Subcutaneous abdominal adipose tissue (tissue), 5 donors: ENCODE data around the gene ARSA.
"Not testable (repeated sequence)": the region's sequence is repeated elsewhere in the genome, so short reads cannot be mapped to it uniquely, and the experiment has no call there.

Experiments
- H3K27ac ChIP-seq: one replicate; pipeline ENCODE4 v1.7.0; 2013; ENCODE audit warnings: low read depth, mild to moderate bottlenecking, inconsistent platforms, low read length, moderate library complexity
- H3K27me3 ChIP-seq, 5 donors: one replicate each; pipeline ENCODE4 v1.7.0; 2013; ENCODE audit warnings: low read length in 5 of 5, inconsistent platforms in 1 of 5; ENCODE audit not compliant: control insufficient read depth in 5 of 5, insufficient read depth in 4 of 5
- H3K36me3 ChIP-seq, 5 donors: one replicate each; pipeline ENCODE4 v1.7.0; 2013; ENCODE audit warnings: low read length in 5 of 5; ENCODE audit not compliant: control insufficient read depth in 5 of 5, insufficient read depth in 5 of 5
- H3K4me1 ChIP-seq, 5 donors: one replicate each; pipeline ENCODE4 v1.7.0; 2013; ENCODE audit warnings: low read length in 5 of 5, mild to moderate bottlenecking in 3 of 5, moderate library complexity in 1 of 5; ENCODE audit not compliant: control insufficient read depth in 5 of 5, insufficient read depth in 5 of 5
- H3K4me3 ChIP-seq, 5 donors: one replicate each; pipeline ENCODE4 v1.7.0; 2013; ENCODE audit warnings: low read length in 5 of 5, low read depth in 1 of 5
- H3K9ac ChIP-seq, 5 donors: one replicate each; pipeline ENCODE4 v1.7.0; 2013; ENCODE audit warnings: low read length in 5 of 5, mild to moderate bottlenecking in 4 of 5, moderate library complexity in 3 of 5
- H3K9me3 ChIP-seq, 5 donors: one replicate each; pipeline ENCODE4 v1.7.0; 2013; ENCODE audit warnings: low read length in 5 of 5; ENCODE audit not compliant: control insufficient read depth in 5 of 5
- donor health status: healthy.
- donor health status: healthy.
- donor health status: healthy.
- donor health status: healthy.
- donor health status: healthy.

ARSA gene

GRCh38 chr22:50656122-50657070 is 28.4 kb upstream of the ARSA start:
- H3K36me3 ChIP-seq, result no peaks in the 10 kb centered on the region
- H3K9ac ChIP-seq, result peak overlapping the region in 1 of 5 donors; percentile 56
- H3K4me1 ChIP-seq, result peaks cover 7 to 31% (median 31%) of the 10 kb centered on the region in 5 donors
- H3K9me3 ChIP-seq, result no peaks in the 10 kb centered on the region
- peak overlapping the region; percentile 64 for H3K27ac ChIP-seq
- H3K27me3 ChIP-seq, result no peaks in the 10 kb centered on the region
- peak overlapping the region in 3 of 5 donors; percentile 4 to 29 (median 12) for H3K4me3 ChIP-seq

GRCh38 chr22:50654664-50655063 is 26.7 kb upstream of the ARSA start:
- not testable (repeated sequence) for H3K36me3 ChIP-seq, H3K9ac ChIP-seq
- H3K27ac ChIP-seq, result peak overlapping the region; percentile 64

GRCh38 chr22:50653256-50653655 is 25.3 kb upstream of the ARSA start:
- no peaks in the 10 kb centered on the region for H3K27me3 ChIP-seq
- H3K27ac ChIP-seq, result no peak overlapping the region
- no peaks in the 10 kb centered on the region for H3K36me3 ChIP-seq
- H3K9ac ChIP-seq, result no peak overlapping the region
- H3K9me3 ChIP-seq, result no peaks in the 10 kb centered on the region
- no peak overlapping the region for H3K4me3 ChIP-seq
- H3K4me1 ChIP-seq, result peaks cover 7 to 31% (median 30%) of the 10 kb centered on the region in 5 donors

More at GRCh38 chr22:50654664-50655063, 26.7 kb upstream of the ARSA start:
- not testable (repeated sequence) for H3K27me3 ChIP-seq, H3K4me3 ChIP-seq, H3K9me3 ChIP-seq
- peaks cover 7 to 31% (median 31%) of the 10 kb centered on the region in 5 donors for H3K4me1 ChIP-seq

- H3K4me3 ChIP-seq, H3K9me3 ChIP-seq, H3K27ac ChIP-seq, H3K36me3 ChIP-seq, H3K9ac ChIP-seq: not testable (repeated sequence)
- peaks cover 10 to 20% (median 16%) of the 10 kb centered on the region in 5 donors for H3K4me1 ChIP-seq
- H3K27me3 ChIP-seq, result peaks cover 4 to 24% (median 17%) of the 10 kb centered on the region in 5 donors
Observed at GRCh38 chr22:50643821-50644101, 15.8 kb upstream of the ARSA start.

GRCh38 chr22:50643021-50643820 is 15.3 kb upstream of the ARSA start:
- Histone ChIP-seq H3K27me3 (peaks cover 4 to 24% (median 17%) of the 10 kb centered on the region in 5 donors), H3K4me1 (peaks cover 10 to 20% (median 16%) of the 10 kb centered on the region in 5 donors)
- H3K4me3 ChIP-seq, H3K9ac ChIP-seq, H3K9me3 ChIP-seq, H3K36me3 ChIP-seq, H3K27ac ChIP-seq: not testable (repeated sequence)

- Histone ChIP-seq H3K9me3 (no peaks in the 10 kb centered on the region), H3K9ac (peak overlapping the region in 1 of 5 donors; percentile 41), H3K4me1 (peaks cover 10 to 20% (median 16%) of the 10 kb centered on the region in 5 donors), H3K4me3 (peak overlapping the region; percentile 4 to 43 (median 10)), H3K27ac (peak overlapping the region; percentile 49), H3K27me3 (peaks cover 4 to 24% (median 17%) of the 10 kb centered on the region in 5 donors), H3K36me3 (no peaks in the 10 kb centered on the region)
Observed at GRCh38 chr22:50641696-50642607, 14.0 kb upstream of the ARSA start.

GRCh38 chr22:50640857-50641647 is 13.1 kb upstream of the ARSA start:
- H3K4me1 ChIP-seq, result peaks cover 10 to 20% (median 16%) of the 10 kb centered on the region in 5 donors
- peaks cover 4 to 24% (median 17%) of the 10 kb centered on the region in 5 donors for H3K27me3 ChIP-seq
- no peaks in the 10 kb centered on the region for H3K36me3 ChIP-seq
- no peaks in the 10 kb centered on the region for H3K9me3 ChIP-seq
- peak overlapping the region in 1 of 5 donors; percentile 41 for H3K9ac ChIP-seq
- peak overlapping the region; percentile 49 for H3K27ac ChIP-seq
- H3K4me3 ChIP-seq, result peak overlapping the region in 4 of 5 donors; percentile 4 to 43 (median 15)

GRCh38 chr22:50640296-50640695 is 12.3 kb upstream of the ARSA start:
- H3K9me3 ChIP-seq, H3K4me3 ChIP-seq, H3K9ac ChIP-seq, H3K27ac ChIP-seq, H3K36me3 ChIP-seq: not testable (repeated sequence)
- H3K27me3 ChIP-seq, result peaks cover 4 to 18% (median 11%) of the 10 kb centered on the region in 5 donors
- H3K4me1 ChIP-seq, result peaks cover 10 to 20% (median 16%) of the 10 kb centered on the region in 5 donors

GRCh38 chr22:50635591-50635990 is 7.6 kb upstream of the ARSA start:
- no peak overlapping the region for H3K4me3 ChIP-seq
- no peaks in the 10 kb centered on the region for H3K9me3 ChIP-seq
- H3K36me3 ChIP-seq, result no peaks in the 10 kb centered on the region
- H3K4me1 ChIP-seq, result peaks cover 0 to 2% (median 0%) of the 10 kb centered on the region in 5 donors
- H3K27ac ChIP-seq, result no peak overlapping the region
- no peaks in the 10 kb centered on the region for H3K27me3 ChIP-seq
- no peak overlapping the region for H3K9ac ChIP-seq
